ENCODE measurements around the gene CLEC11A.

Gene CLEC11A, protein sequence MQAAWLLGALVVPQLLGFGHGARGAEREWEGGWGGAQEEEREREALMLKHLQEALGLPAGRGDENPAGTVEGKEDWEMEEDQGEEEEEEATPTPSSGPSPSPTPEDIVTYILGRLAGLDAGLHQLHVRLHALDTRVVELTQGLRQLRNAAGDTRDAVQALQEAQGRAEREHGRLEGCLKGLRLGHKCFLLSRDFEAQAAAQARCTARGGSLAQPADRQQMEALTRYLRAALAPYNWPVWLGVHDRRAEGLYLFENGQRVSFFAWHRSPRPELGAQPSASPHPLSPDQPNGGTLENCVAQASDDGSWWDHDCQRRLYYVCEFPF

DNA sequence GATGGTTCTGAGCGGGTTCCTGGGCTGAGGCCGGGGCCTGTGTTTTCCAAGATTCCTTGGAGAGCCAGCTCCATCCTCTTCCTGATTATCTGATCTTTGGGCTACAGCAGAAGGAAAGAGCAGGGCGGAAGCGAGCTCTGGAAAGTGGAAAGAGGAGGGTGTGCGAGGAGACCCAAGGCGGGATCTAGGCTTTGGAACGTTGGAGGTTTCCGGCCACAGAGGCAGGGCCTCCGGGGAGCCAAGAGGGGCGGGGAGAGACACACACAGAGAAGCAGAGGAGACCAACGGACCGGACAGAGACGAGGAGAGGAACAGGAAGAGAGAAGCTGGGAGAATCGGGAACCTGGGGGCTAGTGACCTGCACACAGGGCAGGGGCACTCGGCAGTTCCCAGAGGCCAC lies at the start of gene CLEC11A:
Gene CLEC11A, plus strand, starts transcription at position 296 of the 400 bp plus-strand sequence. CDS start 162 bp downstream, outside the sequence.
- no peak for DNase-seq

DNA sequence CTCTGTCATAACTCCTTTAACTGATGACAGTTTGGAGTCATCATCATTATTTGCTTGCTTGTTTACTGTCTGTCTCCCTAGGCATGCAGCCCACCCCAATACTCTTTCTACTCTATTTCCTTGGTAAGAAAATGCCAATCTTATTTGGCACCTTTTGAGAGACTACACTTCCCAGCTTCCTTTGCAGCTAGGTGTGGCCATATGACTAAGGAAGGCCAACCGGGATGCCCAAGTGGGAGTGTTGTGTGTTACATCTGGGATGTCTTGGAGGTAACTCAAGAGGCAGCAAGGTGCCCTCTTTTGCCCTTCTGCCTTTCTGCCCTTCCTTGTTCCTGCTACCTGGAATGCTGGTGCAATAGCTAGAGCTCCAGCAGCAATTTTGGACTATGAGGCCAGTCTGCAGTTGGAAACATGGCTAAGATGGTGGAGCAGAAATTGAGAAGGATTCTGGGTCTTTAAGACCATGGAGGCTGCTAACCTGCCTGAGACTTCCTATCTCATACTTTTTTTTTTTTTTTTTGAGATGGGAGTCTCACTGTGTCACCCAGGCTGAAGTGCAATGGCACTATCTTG lies 46.5 kb upstream of the CLEC11A start:
- no peak for DNase-seq

DNA sequence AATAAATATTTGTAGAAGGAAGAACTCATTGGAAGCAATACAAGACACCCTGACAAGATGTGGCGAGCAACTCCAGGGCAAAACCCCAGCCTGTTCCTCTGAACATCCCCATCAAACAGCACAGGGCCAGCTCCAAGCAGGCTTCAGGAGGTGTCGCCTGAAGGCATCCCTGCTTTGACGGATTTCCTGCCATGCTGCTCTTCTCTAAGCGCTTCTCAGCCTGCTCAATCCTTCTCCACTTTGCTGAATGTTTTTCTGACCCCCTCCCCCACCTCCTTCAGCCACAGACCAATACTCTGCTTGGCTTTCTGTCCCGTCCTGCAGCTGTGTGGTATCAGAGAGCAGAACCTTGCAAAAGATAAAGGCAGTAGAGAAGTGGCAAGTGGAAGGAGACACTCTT lies 45.5 kb upstream of the CLEC11A start:
- DNase-seq, result no peak

DNA sequence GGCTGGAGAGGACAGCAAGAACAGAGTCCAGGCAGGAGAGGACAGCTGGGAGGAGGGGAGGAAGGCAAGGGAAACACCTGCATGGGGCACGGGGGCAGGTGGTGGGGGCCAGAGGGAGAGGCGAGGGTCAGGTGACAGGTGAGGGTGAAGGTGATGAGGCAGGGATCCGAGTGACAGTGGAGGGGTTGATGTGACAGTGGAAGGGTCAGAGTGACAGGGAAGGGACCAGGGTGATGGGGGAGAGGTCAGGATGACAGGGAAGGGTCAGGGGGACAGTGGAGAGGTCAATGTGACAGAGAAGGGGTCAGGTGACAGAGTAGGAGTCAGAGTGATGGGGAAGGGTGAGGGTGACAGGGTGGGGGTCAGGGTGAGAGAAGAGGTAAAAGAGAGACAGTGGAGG lies 44.8 kb upstream of the CLEC11A start:
- DNase-seq, result no peak

DNA sequence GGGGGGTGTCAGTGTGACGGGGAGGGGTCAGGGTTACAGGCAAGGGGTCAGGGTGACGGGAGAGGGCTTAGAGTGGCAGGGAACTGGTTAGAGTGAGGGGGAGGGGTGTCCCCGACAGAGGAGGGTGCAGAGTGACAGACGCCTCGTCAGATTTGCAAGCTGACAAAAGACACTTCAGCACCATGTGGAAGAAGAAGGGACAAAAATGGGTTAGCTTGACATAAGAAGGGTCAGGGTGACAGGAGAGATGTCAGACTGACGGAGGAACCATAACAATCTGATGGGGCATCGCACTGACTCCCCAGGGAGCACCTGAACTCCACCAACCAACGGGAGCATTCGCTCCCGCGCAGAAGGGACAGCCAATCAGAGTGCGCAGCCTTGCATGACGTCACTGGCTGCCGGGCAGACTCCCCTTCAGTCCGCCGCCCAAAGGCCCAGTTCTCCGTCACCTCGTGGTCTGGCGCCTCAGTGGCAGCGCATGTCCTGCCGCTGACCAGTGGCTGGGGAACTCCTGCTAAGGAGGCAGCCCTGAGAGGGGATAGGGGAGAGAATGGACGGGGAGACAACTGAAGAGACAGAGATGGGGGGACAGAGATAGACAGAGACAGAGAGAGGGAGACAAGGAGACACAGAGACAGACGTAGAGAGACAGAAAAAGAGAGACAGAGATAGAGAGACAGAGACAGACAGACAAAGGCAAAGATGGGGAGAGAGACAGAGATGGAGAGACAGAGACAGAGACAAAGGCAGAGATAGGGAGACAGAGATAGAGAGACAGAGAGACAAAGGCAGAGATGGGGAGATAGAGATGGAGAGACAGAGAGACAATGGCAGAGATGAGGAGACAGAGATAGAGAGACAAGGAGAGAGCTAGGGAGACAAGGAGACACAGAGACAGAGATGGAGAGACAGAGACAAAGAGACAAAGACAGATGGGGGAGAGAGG lies 43.7 kb upstream of the CLEC11A start:
- DNase-seq, result peak; percentile 25

DNA sequence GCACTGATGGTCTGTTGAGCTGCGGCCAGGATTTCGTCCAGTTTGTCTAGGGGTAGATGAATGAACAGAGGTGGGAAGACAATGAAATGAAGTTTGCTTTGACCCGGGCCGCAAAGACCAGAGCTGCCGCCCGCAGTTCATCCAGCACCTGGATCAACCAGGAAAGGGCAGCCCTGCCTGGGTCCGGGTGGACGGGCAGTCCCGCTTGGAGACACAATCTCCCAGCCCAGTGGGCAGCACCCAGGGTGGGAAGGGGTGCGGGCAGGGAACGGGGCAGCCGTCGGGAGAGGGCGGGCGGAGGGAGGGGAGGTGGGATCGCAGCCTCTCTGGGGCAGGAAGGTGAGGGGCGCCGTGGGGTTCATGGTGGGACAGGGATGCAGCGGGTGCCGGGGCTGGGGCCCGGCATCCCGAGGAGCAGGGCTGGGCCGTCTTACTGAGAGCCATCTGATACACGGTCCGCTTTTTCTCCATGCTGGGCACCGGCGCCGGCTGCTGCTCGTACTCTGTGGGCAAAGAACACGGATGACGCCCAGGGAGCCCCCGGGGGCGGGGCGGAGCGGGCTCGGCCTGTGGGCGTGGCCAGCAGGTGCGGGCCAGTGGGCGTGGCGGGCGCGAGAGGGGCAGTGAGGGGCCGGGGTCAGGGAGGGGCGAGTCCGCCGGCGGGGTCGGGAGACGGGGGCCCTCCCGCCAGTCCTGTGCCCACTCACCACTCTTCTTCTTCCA lies 36.7 kb upstream of the CLEC11A start:
- no peak for DNase-seq

DNA sequence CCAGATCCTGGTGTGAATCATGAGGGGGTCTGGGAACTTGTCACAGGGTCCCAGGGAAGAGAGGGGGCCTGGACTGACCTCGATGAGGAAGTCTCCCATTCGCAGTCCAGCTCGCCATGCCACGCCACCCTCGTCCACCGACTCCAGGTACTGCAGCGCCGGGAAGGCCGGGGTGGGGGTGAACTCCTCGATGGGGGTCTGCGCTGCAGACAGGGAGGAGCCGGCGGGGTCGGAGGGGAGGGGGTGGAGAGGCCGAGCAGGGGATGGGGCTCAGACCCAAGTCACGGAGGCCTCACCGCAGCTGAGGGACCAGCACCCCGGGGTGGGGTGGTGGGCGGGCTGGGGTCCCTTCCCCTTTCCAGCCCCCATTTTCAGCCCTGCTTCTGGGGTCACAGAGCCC lies 34.4 kb upstream of the CLEC11A start:
- no peak for DNase-seq

DNA sequence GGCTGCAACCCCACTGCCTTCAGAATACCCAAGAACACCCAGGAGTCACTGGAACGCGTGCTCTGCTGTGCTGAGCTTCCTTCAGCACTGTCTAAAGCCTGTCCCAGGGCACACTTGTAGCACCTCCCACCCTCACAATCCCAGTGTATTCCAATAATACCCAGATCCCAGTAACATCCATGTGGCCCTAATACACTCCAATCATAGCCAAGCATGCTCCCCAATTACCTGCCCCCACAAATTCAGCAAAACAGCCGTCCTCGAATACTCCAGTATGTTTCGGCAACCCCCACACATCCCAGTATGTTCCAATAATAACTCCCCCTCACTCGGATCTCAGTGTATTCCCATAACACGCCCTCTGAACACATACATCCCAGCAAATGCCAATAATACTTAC lies 32.7 kb upstream of the CLEC11A start:
- DNase-seq, result no peak

DNA sequence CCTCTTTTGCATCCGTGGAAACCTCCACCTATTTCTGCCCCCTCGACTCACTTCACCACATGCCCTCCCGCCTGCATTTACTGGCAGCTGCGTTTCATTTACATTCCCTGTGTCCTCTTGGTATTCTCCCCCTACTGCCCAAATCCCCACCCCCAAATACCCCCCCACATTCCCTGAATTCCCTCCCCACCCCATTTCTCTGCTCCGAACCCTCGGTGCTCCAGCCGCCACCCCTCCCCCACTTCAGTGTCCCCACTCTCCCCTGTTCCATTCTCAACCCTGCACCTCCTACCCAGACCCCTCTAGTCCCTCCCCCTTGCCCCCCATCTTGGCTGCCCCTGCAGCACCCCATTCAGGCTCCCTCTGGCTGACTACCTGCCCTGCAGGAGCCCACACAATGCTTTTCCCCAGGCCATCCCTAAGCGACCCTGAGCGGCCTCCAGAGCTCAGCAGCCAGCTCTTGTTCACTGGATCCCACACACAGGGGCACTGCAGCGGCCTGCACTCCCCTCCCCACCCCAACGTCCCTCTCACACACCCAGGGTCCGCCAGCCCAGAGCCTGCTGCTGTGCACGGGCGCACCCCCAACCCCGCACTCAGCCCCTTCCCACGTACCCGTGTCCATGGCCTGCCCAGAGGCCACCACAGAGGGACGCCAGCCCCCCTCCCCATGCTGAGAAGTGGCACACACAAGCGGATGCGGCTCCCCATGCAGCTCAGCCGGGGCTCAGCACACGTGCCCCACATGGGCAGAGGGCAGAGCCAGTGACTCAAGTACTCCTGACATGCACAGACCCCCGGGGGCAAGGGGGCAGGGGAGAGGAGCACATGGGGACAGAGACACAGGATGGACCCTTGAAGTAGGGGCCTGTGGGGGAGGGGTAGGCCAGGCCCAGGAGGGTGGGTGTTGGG lies 29.8 kb upstream of the CLEC11A start:
- no peak for DNase-seq

DNA sequence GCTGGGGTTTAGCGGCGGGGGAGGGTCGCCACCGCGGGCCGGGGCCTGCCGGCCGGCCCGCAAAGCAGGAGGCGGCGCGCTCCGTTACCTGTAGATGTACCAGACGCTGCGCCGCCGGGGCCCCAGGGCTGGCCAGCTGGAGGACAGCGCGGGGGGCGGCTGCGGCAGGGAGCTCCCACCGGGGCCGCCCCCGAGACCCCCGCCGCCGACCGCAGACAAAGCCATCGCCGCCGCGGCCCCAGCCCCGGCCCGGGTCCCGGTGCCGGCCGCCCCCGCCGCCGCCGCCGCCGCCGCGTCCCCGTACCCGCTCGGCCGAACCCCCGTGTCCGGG lies 28.4 kb upstream of the CLEC11A start:
- no peak for DNase-seq

DNA sequence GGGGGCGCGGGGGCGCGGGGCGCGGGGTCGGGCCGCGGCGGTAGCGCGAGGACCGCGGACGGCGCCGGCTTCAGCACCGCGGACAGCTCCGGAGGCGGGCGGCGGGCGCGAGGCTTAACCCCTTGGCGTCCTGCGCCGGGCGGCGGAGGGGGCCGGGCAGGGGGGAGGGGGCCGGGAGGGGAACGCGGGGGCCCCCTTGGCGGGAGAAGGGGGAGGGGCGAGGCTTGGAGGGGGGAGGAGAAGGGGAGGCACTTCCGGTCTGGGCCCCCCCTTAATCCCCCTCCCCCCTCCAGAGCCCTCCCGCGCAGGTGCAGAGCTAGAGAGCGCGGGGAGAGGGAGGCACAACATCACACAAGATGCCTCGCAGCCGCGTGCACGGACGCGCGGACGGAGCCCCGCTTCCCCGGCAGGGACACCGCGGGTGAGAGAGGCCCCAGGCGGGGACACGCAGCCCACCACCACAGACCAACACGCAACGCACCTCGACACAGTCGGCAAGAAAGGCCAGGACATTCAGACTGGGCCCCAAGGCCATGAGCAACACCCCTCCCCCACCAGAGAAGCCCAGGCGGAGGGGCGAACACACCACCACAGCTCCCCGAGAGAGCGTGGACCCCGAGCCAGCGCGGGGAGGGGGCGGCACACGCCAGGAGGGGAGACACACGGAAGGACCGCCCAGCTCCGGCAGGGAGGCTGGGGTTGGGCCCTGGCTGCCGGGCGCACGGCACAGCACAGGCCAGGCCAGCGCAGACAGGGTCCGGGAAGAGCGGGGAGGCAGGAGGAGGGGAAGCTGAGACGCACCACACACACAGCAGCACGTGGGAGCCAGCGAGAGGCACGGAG lies 27.7 kb upstream of the CLEC11A start:
- no peak for DNase-seq

DNA sequence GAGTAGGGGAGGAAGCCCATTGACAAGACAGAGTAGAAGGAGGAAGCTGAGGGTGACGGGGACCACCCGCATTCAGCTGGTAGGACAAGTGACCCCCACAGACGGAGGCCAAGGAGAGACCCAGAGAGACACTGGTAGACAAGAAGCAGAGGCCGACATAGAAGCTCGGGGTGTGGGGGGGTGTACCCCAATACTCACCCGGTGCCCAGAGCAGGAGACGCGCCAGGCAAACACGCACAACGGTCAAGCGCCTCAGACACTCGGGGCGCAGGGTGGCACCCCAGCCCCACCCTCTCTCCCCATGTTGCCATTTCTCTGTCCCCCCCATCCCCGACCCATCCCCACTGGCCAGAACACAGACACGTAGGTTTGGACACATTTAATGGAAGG lies 27.1 kb upstream of the CLEC11A start:
- no peak for DNase-seq

DNA sequence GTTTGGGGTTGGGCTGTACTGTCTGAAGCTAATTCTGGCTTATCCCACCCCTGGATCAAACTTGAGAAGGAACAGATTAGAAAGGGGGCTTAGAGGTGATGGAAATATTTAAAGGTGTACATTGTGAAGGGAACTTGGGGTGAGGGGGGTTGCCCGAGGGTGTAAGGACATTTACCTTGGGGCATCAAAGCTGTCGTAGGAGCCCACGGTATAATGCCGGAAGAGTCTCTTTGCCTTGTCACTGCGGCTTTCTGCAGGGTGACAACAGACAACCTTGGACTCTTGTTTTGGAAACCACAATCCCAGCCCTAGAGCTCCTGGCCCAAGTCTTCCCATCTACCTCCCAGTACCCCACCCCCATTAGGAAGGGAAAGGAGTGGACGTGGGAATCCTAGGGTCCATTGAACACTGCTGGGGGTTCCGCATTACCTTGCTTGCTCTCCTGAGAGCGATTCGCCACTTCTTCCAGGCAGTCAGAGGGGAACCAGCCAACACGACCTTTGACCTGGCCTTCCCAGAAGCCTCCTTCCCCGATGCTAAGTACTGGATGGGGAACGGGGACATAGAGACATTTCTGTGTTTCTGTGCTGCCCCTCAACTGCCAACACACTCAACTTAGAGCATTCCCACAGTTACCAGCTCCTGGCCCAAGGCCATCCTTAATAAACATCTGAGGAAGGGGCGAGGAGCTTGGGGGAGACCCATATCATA lies 25.6 kb upstream of the CLEC11A start:
- DNase-seq, result no peak

DNA sequence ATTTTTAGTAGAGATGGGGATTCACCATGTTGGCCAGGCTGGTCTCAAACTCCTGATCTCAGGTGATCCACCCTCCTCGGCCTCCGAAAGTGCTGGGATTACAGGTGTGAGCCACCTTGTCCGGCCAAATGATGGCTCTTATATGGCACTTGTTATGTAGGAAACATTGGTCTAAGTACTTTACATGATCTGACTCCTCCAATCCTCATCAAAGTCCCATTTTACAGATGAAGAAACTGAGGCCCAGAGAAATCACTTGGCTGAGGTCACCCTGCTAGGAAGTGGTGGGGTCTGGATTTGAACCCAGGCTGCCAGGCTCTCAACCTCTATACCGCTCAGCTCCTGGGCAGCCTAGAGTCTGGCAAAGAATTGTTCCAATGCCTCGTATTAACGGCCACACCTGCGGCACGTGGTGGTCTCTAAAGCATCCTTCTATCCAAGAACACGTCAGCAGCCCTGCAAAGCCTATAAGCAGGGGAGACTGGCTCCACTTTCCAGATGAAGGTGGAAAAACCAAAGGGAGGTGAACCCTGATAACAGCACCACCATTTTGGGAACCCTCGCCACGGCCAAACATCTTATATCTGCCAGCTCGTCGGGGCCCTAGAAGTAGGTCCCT lies 21.7 kb upstream of the CLEC11A start:
- no peak for DNase-seq

DNA sequence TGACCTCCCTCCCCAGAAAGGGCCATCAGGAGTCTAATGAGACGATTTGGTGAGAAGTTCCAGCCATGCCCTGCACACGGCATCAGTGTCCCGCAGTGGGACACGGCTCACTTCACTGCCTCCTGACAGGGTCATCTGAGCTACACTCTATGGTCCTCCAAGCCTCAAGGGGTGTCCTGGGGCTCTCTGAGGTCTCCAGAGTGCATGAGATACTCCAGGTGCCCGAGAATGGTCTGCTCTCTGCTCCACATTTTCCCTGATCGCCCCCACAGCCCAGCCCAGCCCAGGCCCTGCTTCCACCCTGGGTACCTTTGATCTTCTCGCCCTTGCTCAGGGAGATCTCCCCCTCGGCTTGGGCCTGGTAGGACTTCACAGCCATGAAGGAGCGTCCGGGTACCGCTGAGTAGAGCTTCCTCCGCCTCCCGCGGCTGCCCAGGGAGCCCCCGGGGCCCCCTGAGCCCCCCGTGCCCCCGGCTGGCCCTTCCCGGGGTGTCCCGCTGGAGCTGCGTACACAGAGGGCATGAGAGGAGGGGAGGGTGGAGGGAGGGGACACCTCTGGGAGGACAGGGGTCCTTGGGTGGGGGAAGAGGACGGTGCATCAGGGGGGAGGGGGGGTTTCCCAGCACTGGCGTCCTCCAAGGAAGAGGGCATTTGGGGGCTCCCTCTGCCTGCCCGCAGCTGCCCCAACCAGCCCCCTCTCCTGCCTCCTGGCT lies 20.9 kb upstream of the CLEC11A start:
- DNase-seq, result no peak

DNA sequence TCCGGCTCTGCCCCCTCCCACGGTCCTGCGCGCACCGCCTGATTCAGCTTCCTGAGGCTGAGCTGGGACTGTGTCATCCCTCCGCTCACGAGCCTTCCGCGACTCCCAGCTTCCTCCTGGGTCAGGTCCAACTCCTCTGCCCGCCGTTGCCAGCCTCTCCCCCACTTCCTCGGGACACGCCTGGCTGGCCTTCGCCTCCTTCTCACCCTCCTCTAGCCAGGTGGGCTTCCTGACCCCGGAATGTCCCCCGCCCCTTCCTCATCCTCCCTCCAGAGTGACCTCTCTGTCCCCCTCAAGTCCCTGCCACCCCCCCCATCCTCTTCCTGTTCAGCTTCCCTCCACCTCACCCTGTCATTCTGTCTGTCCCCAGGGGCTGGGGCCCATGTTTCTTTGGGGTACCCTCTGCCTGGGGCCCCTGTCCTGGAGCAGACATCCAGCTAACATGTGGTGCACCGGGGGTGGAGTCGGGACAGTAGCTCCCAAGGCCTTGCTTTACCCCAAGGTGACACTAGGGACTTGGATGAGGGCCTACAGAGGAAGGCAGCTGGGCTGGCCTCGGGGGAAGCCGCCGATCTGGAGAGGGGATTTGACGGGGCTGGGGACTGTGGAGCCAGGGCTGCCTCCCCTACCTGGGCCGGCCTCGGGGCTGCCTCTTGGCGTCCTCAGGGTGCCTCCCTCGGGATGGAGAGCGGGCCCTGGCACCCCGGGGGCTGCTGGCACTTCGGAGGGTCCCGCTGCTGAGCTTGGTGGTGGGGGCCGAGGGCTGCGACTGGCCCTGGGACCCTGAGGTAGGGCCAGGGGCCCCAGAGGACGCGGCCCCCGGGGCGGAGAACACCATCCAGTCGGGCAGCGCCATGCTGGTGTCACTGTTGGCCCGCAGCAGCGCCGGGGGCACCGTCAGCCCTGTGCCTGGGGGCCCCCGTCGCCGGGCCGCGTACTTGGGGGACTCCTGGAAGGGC lies 20.0 kb upstream of the CLEC11A start:
- peak; percentile 49 for DNase-seq

DNA sequence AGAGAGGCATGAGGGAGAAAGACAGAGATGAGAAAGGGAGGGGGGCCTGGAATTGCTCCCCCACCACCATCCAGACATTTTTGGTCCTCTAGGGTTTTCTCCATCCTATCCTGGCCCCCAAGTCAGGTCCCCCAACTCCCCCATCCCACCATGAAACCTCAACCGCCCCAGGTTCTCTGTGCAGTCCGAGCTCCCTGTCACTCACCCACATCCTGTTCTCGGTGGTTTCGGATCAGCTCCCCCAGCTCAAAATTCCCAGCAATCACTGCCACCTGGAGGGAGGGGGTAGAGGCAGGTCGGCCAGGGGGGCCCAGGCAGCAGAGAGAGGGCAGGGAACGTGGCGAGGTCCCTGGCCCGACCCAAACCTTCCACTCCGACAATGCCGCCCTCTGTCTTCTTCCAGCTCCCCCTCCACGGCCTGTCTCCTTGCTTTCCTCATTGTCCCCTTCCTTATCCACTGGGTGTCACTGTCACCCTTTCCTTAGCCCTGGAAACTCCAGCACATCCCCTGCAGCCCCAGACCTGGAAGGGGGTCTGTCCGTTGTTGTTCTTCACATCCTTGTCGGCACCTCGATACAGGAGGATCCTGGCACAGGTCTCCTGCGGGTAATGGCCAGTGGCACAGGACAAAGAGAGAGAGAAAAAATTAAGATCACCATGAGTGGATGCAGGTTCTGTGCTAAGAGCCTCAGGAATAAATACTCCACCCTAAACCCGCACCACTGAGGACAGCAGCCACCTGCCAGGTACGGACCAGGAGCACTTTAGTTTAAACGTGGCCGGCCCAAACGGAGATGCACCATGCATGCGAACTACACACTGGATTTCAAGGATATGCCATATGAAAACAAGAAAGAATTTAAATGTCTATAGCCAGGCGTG lies 19.0 kb upstream of the CLEC11A start:
- DNase-seq, result no peak

Data from kidney glomerular epithelial cell (primary cell).